IPS-20b (cell line): ENCODE data around the gene GRPEL1.
"Not testable (repeated sequence)": the region's sequence is repeated elsewhere in the genome, so short reads cannot be mapped to it uniquely, and the experiment has no call there.

Experiments
- H3K27ac ChIP-seq: one replicate; pipeline ENCODE4 v1.5.1; 2013; ENCODE audit warnings: low read length
- H3K27me3 ChIP-seq: 2 replicates; pipeline ENCODE4 v1.6.1; 2013; ENCODE audit warnings: mild to moderate bottlenecking, low read length, inconsistent platforms; ENCODE audit not compliant: insufficient read depth
- H3K36me3 ChIP-seq: 2 replicates; pipeline ENCODE4 v1.6.1; 2013; ENCODE audit warnings: low read depth, mild to moderate bottlenecking, inconsistent platforms, low read length, moderate library complexity; ENCODE audit not compliant: insufficient read depth
- H3K4me1 ChIP-seq: 2 replicates; pipeline ENCODE4 v1.6.1; 2013; ENCODE audit warnings: mild to moderate bottlenecking, control low read depth, inconsistent platforms, low read length, moderate library complexity; ENCODE audit not compliant: insufficient read depth
- H3K4me3 ChIP-seq: 2 replicates; pipeline ENCODE4 v1.5.1; 2013; ENCODE audit warnings: mild to moderate bottlenecking, low read length, inconsistent platforms
- H3K9ac ChIP-seq: 2 replicates; pipeline ENCODE4 v1.6.1; 2013; ENCODE audit warnings: low read depth, mild to moderate bottlenecking, inconsistent platforms, low read length, moderate library complexity
- H3K9me3 ChIP-seq: 2 replicates; pipeline ENCODE4 v1.6.1; 2013; ENCODE audit warnings: mild to moderate bottlenecking, low read depth, low read length, inconsistent platforms; ENCODE audit not compliant: insufficient read depth

The GRPEL1 gene

DNA sequence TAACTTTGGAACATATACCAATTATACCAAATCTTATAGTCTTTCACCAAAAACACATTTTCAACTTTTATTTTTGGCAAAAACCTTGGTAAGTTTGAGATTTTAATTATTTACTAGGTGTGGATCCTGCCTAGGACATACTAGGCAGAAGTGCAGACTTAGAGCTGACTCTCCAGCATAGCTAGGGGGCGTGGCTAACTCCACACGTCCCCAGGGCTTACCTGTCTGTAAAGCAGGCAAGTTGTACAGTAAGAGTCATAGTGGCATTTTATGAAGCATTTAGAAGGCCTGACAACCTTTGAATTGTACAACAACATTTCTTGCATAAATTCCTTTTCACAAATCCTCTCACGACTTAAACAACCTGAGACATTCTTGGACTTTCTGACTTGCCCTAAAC lies 19.2 kb upstream of the GRPEL1 start:
- no peaks in the 10 kb centered on the region for H3K4me1 ChIP-seq
- no peak overlapping the region for H3K9ac ChIP-seq
- H3K4me3 ChIP-seq, result no peak overlapping the region
- peaks cover 73% of the 10 kb centered on the region for H3K27me3 ChIP-seq
- H3K9me3 ChIP-seq, result peaks cover 18% of the 10 kb centered on the region; the same call in 1 of the 2 replicates
- no peak overlapping the region for H3K27ac ChIP-seq
- no peaks in the 10 kb centered on the region for H3K36me3 ChIP-seq

- Histone ChIP-seq H3K9ac (no peak overlapping the region), H3K27ac (no peak overlapping the region), H3K4me1 (no peaks in the 10 kb centered on the region), H3K4me3 (no peak overlapping the region), H3K36me3 (no peaks in the 10 kb centered on the region), H3K27me3 (peaks cover 72% of the 10 kb centered on the region), H3K9me3 (peaks cover 18% of the 10 kb centered on the region; the same call in 1 of the 2 replicates)
Measured at GRCh38 chr4:7086384-7086783, 18.5 kb upstream of the GRPEL1 start.

GRCh38 chr4:7084564-7084961 lies 16.7 kb upstream of the GRPEL1 start:
- H3K4me1 ChIP-seq, H3K36me3 ChIP-seq, H3K9ac ChIP-seq, H3K4me3 ChIP-seq, H3K27ac ChIP-seq: not testable (repeated sequence)
- H3K9me3 ChIP-seq, result peaks cover 18% of the 10 kb centered on the region; the same call in 1 of the 2 replicates
- peaks cover 62% of the 10 kb centered on the region for H3K27me3 ChIP-seq

GRCh38 chr4:7083597-7084563 lies 16.0 kb upstream of the GRPEL1 start:
- H3K4me3 ChIP-seq, result no peak overlapping the region
- no peak overlapping the region for H3K27ac ChIP-seq
- H3K36me3 ChIP-seq, result no peaks in the 10 kb centered on the region
- peaks cover 18% of the 10 kb centered on the region; the same call in 1 of the 2 replicates for H3K9me3 ChIP-seq
- H3K27me3 ChIP-seq, result peaks cover 55% of the 10 kb centered on the region
- no peak overlapping the region for H3K9ac ChIP-seq
- no peaks in the 10 kb centered on the region for H3K4me1 ChIP-seq

- H3K36me3 ChIP-seq, H3K4me1 ChIP-seq, H3K27ac ChIP-seq, H3K4me3 ChIP-seq, H3K9me3 ChIP-seq, H3K9ac ChIP-seq: not testable (repeated sequence)
- H3K27me3 ChIP-seq, result peaks cover 28% of the 10 kb centered on the region; the same call in 1 of the 2 replicates
Measured at GRCh38 chr4:7079909-7080308, 12.0 kb upstream of the GRPEL1 start.

DNA sequence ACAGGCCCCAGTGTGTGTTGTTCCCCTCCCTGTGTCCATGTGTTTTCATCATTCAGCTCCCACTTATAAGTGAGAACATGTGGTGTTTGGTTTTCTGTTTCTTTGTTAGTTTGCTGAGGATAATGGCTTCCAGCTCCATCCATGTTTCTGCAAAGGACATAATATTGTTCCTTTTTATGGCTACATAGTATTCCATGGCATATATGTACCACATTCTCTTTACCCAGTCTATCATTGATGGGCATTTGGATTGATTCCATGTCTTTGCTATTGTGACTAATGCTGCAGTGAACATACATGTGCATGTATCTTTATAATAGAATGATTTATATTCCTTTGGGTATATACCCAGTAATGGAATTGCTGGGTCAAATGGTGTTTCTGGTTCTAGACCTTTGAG lies 11.6 kb upstream of the GRPEL1 start:
- H3K27me3 ChIP-seq, result peaks cover 26% of the 10 kb centered on the region; the same call in 1 of the 2 replicates
- not testable (repeated sequence) for H3K9me3 ChIP-seq, H3K4me1 ChIP-seq, H3K36me3 ChIP-seq, H3K9ac ChIP-seq, H3K27ac ChIP-seq, H3K4me3 ChIP-seq

- H3K36me3 ChIP-seq, result no peaks in the 10 kb centered on the region
- H3K27me3 ChIP-seq, result peaks cover 13% of the 10 kb centered on the region; the same call in 1 of the 2 replicates
- no peaks in the 10 kb centered on the region for H3K9me3 ChIP-seq
- no peak overlapping the region for H3K9ac ChIP-seq
- no peak overlapping the region for H3K27ac ChIP-seq
- no peak overlapping the region for H3K4me3 ChIP-seq
- no peaks in the 10 kb centered on the region for H3K4me1 ChIP-seq
Measured at GRCh38 chr4:7078025-7078424, 10.2 kb upstream of the GRPEL1 start.

- no peak overlapping the region for H3K4me3 ChIP-seq
- H3K4me1 ChIP-seq, result no peaks in the 10 kb centered on the region
- no peaks in the 10 kb centered on the region for H3K9me3 ChIP-seq
- H3K36me3 ChIP-seq, result no peaks in the 10 kb centered on the region
- H3K27ac ChIP-seq, result no peak overlapping the region
- H3K9ac ChIP-seq, result no peak overlapping the region
- peaks cover 11% of the 10 kb centered on the region; the same call in 1 of the 2 replicates for H3K27me3 ChIP-seq
Measured at GRCh38 chr4:7077371-7077770, 9.5 kb upstream of the GRPEL1 start.

DNA sequence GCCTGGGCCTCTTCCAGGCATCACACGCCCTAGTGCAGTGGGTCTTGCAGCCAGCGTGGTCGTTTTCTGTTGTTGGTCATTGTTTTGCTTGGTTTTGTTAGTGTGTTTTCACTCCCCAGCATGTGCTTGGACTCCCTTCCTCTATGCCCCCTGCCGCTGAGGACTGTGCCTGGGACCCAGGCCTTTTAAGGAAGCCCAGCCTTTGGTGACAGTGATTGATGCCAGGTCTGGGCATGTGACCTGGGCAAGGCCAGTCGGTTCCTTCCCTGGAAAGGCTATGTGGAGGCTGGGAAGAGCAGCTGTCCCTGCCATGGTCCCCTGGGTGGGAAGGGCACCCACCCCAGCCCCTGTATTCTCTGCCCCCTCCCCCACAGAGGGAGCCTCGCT lies 8.8 kb upstream of the GRPEL1 start:
- no peaks in the 10 kb centered on the region for H3K36me3 ChIP-seq
- H3K9ac ChIP-seq, result no peak overlapping the region
- no peaks in the 10 kb centered on the region for H3K4me1 ChIP-seq
- peaks cover 16% of the 10 kb centered on the region for H3K27me3 ChIP-seq
- no peaks in the 10 kb centered on the region for H3K9me3 ChIP-seq
- no peak overlapping the region for H3K4me3 ChIP-seq
- no peak overlapping the region for H3K27ac ChIP-seq

DNA sequence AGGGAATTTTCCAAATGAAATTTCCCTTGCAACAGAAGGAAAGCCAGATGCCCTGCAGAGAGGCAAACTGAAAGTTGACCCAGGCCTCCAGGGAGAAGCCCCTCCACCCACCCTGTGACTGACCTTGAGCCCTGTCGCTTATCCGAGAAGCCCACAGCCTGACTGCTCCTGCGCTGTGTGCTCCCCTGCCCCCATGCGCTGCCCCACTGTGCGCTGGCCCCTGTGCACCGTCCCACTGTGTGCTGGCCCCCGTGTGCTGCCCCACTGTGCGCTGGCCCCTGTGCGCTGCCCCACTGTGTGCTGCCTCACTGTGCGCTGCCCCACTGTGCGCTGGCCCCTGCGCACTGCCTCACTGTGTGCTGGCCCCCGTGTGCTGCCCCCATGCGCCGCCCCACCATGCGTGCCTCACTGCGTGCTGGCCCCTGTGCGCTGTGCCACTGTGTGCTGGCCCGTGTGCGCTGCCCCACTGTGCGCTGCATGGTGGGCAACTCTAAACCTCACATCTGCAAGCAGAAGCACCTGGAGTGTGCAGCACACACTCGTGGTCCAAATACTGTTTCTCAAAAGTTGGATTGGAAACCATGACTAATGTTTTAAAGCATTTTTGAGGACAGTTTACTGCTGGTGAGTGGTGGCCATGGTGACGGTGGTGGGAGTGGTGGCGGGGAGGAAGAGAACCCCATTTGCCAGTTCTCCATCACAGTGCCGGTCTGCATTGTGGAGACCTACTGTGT lies 8.3 kb upstream of the GRPEL1 start:
- no peak overlapping the region for H3K27ac ChIP-seq
- no peaks in the 10 kb centered on the region for H3K9me3 ChIP-seq

GRCh38 chr4:7074426-7074825 lies 6.6 kb upstream of the GRPEL1 start:
- Histone ChIP-seq H3K27me3 (peaks cover 29% of the 10 kb centered on the region), H3K27ac (no peak overlapping the region), H3K9me3 (no peaks in the 10 kb centered on the region), H3K4me1 (no peaks in the 10 kb centered on the region), H3K9ac (no peak overlapping the region), H3K36me3 (no peaks in the 10 kb centered on the region), H3K4me3 (no peak overlapping the region)

More for the DNA sequence above, 8.3 kb upstream of the GRPEL1 start:
- H3K4me3 ChIP-seq, result no peak overlapping the region
- peaks cover 16% of the 10 kb centered on the region for H3K27me3 ChIP-seq
- H3K36me3 ChIP-seq, result no peaks in the 10 kb centered on the region
- H3K4me1 ChIP-seq, result no peaks in the 10 kb centered on the region
- no peak overlapping the region for H3K9ac ChIP-seq
